K562 (cell line): ENCODE measurements around the gene ACACB. TPM values are rescaled to one million over a fixed set of nuclear protein-coding genes. Genes with fewer than 3 reads are reported as not detected.

ENCODE experiments used
- ATAC-seq: fragments of 200-7000 bp; cut with Tn5 transposase; 3 replicates; pipeline ENCODE4 v1.9.1; 2020; ENCODE audit warnings: moderate library complexity
- BruUV-seq: library from RNA; stranded (reverse); fragments of 400-500 nt; replicated peaks from 2 replicates; lab custom pipeline; 2021; lab: Mats Ljungman, UMichigan
- CTCF ChIA-PET: fragments of 300-600 bp; formaldehyde crosslinking; extraction: SDS; loops from one replicate; lab custom pipeline; 2021; ENCODE audit warnings: low intra/inter-chr PET ratio; lab: Yijun Ruan, JAX
- POLR2A ChIA-PET: fragments of 300-600, 350-650 bp; sonication (Branson Sonifier 250); formaldehyde crosslinking; extraction: SDS; loops from one replicate; lab custom pipeline; 2021; ENCODE audit warnings: antibody characterized with exemption, inconsistent platforms; lab: Yijun Ruan, JAX
- DNase-seq, 4 experiments: peaks; one replicate each; pipeline versions ENCODE4 v3.0.0 to v3.0.0-alpha.2; 2011 to 2018; ENCODE audit warnings: low spot score in 3 of 4, mixed read lengths in 3 of 4; ENCODE audit errors: extremely low read depth in 1 of 4
- FAIRE-seq: peaks from 2 replicates; lab custom pipeline; 2011; peaks lifted over from hg19 to GRCh38; lab: Jason Lieb, UNC
- H2AFZ ChIP-seq: 2 replicates; pipeline ENCODE4 v1.6.0; 2011; ENCODE audit warnings: low read depth, low read length, control low read depth, inconsistent platforms
- H3K27ac ChIP-seq: fragments of 200-600 bp; 3 replicates; pipeline ENCODE4 v1.8.0; 2011; ENCODE audit warnings: low read depth, mild to moderate bottlenecking, control low read depth, inconsistent platforms, low read length, moderate library complexity, mixed read lengths; ENCODE audit errors: extremely low read depth
- H3K27me3 ChIP-seq, 2 experiments: fragments of 300-600 bp in 1 of 2; 2 replicates in 1 of 2; 3 replicates in 1 of 2; pipeline versions ENCODE4 v1.6.0 to v1.8.0; 2011; ENCODE audit warnings: inconsistent platforms in 2 of 2, low read length in 2 of 2, mild to moderate bottlenecking in 1 of 2, mixed read lengths in 1 of 2, moderate library complexity in 1 of 2; ENCODE audit not compliant: control insufficient read depth in 2 of 2, insufficient read depth in 2 of 2
- H3K36me3 ChIP-seq: fragments of 300-600 bp; 3 replicates; pipeline ENCODE4 v1.8.0; 2011; ENCODE audit warnings: mild to moderate bottlenecking, low read length, inconsistent platforms; ENCODE audit not compliant: control insufficient read depth, insufficient read depth
- H3K4me1 ChIP-seq, 2 experiments: fragments of 200-600 bp in 1 of 2; replicated peaks in 1 of 2; 2 replicates in 1 of 2; 3 replicates in 1 of 2; pipeline versions ENCODE4 v1.5.1 to v1.8.0; 2011; ENCODE audit warnings: inconsistent platforms in 2 of 2, low read length in 2 of 2, mild to moderate bottlenecking in 1 of 2, mixed read lengths in 1 of 2, moderate library complexity in 1 of 2; ENCODE audit not compliant: control insufficient read depth in 2 of 2, insufficient read depth in 2 of 2
- H3K4me2 ChIP-seq: 2 replicates; pipeline ENCODE4 v1.6.1; 2011; ENCODE audit warnings: low read length, control low read depth, inconsistent platforms, mixed read lengths; ENCODE audit not compliant: insufficient read depth
- H3K4me3 ChIP-seq: fragments of 200-600 bp; sonication (generic), shearing (Covaris generic); 2 replicates; pipeline ENCODE4 v1.5.1; 2016; ENCODE audit warnings: control low read depth, inconsistent platforms
- H3K79me2 ChIP-seq: fragments of 200-600 bp; 3 replicates; pipeline ENCODE4 v1.8.0; 2011; ENCODE audit warnings: low read length, inconsistent platforms; ENCODE audit not compliant: control insufficient read depth, insufficient read depth
- H3K9ac ChIP-seq, 2 experiments: 2 replicates each; pipeline versions ENCODE4 v1.6.0 to v1.6.1; 2011; ENCODE audit warnings: low read depth in 2 of 2, low read length in 2 of 2, control low read depth in 1 of 2, inconsistent platforms in 1 of 2, mild to moderate bottlenecking in 1 of 2, mixed read lengths in 1 of 2; ENCODE audit not compliant: insufficient read depth in 1 of 2
- H3K9me1 ChIP-seq: one replicate; pipeline ENCODE4 v1.6.0; 2011; ENCODE audit warnings: inconsistent platforms, mild to moderate bottlenecking, low read length, moderate library complexity; ENCODE audit not compliant: control insufficient read depth, insufficient read depth
- H3K9me3 ChIP-seq: replicated peaks from 2 replicates; pipeline ENCODE4 v1.5.1; 2011; ENCODE audit warnings: low read depth, low read length, inconsistent platforms; ENCODE audit not compliant: control insufficient read depth, insufficient read depth
- H4K20me1 ChIP-seq: replicated peaks from 2 replicates; pipeline ENCODE4 v1.6.1; 2011; ENCODE audit warnings: low read length, inconsistent platforms, mixed read lengths; ENCODE audit not compliant: control insufficient read depth, insufficient read depth
- CEBPZ ChIP-seq: fragments of 150-350 bp; IDR thresholded peaks from 2 replicates; pipeline ENCODE4 v1.6.1; 2014; ENCODE audit warnings: low read depth, mild to moderate bottlenecking, low read length, borderline replicate concordance
- HNRNPH1 ChIP-seq: fragments of 200-400 bp; formaldehyde crosslinking; optimal IDR thresholded peaks from 2 replicates; pipeline ENCODE3; 2017; ENCODE audit warnings: low read depth, mild to moderate bottlenecking, low read length, moderate library complexity
- NBN ChIP-seq: fragments of 450-650 bp; IDR thresholded peaks from 2 replicates; pipeline ENCODE4 v1.6.1; 2016; ENCODE audit warnings: low read depth, mild to moderate bottlenecking
- NR2C1 ChIP-seq, 2 experiments: fragments of 450-650 bp; IDR thresholded peaks; 2 replicates each; pipeline ENCODE4 v1.6.1; 2017; ENCODE audit warnings: mild to moderate bottlenecking in 2 of 2, antibody characterized with exemption in 1 of 2, inconsistent platforms in 1 of 2, missing compliant biosample characterization in 1 of 2, missing genetic modification characterization in 1 of 2
- TFAM ChIP-seq: fragments of 250-450 bp; sonication (Bioruptor Pico); conservative IDR thresholded peaks from 2 replicates; pipeline ENCODE4 v1.5.0; 2021; ENCODE audit warnings: mild to moderate bottlenecking, moderate library complexity
- TOE1 ChIP-seq, 2 experiments: fragments of 450-650 bp in 1 of 2; sonication (generic) in 1 of 2; formaldehyde crosslinking in 1 of 2; IDR thresholded peaks; 2 replicates each; pipeline versions ENCODE4 v1.7.1 to v1.8.0; 2016 to 2022; ENCODE audit warnings: borderline replicate concordance in 2 of 2, mild to moderate bottlenecking in 2 of 2, antibody characterized with exemption in 1 of 2, inconsistent platforms in 1 of 2, low read depth in 1 of 2, missing genetic modification reagents in 1 of 2, moderate library complexity in 1 of 2
- ZFP1 ChIP-seq: fragments of 450-650 bp; formaldehyde crosslinking; IDR thresholded peaks from 2 replicates; pipeline ENCODE4 v1.4.0; 2020; ENCODE audit warnings: mild to moderate bottlenecking, mixed read lengths
- ZNF124 ChIP-seq: sonication (generic); formaldehyde crosslinking; IDR thresholded peaks from 2 replicates; pipeline ENCODE4 v1.8.1; 2022; ENCODE audit warnings: missing genetic modification reagents
- whole genome bisulfite sequencing: fragments of 100-300 bp; shearing (Covaris generic); methylation state at CpG from one replicate; pipeline ENCODE4 v1.1.6; 2016; ENCODE audit warnings: low coverage, mixed read lengths; ENCODE audit not compliant: insufficient coverage; ENCODE audit errors: missing lambda C conversion rate; 5-methylcytosine and 5-hydroxymethylcytosine counted together
- in situ Hi-C: fragments of 300-500 bp; cut with MboI; formaldehyde crosslinking; loops from 4 replicates; pipeline ENCODE4 v1.15.0; 2018; ENCODE audit warnings: inconsistent platforms, mixed read lengths
- intact Hi-C: fragments of 100-400 bp; cut with micrococcal nuclease; formaldehyde crosslinking; loops from 2 replicates; pipeline ENCODE4 v1.14.2; 2022
- polyA plus RNA-seq, 8 experiments: library from polyadenylated mRNA; depleted of rRNA in 4 of 8; stranded (reverse) in 5 of 8; unstranded in 3 of 8; fragments of >200 nt; fragmentation: Nextera tagmentation in 2 of 8; fragmentation: Illumina TruSeq in 1 of 8; extraction: Ambion mirVana in 2 of 8; extraction: Trizol in 1 of 8; gene quantifications; 2 replicates each; pipeline versions ENCODE4 v1.2.1 to v1.2.3, GENCODE V29; 2011 to 2014; ENCODE audit warnings: inconsistent platforms in 1 of 8, missing spikeins in 1 of 8
- total RNA-seq, 7 experiments: library from RNA; depleted of rRNA in 6 of 7; stranded (reverse); fragments of >200 nt in 6 of 7; fragmentation: Illumina TruSeq in 2 of 7; extraction: Trizol in 2 of 7; gene quantifications; 2 replicates each; pipeline versions ENCODE4 v1.2.1 to v1.2.3, GENCODE V29; 2011 to 2021; ENCODE audit warnings: low replicate concordance in 1 of 7

The ACACB gene
- total and polyA plus RNA-seq, 9 of the 15 experiments (the other 6 are each of a cell fraction or from before 2014, with no cell fraction given) = 0.10 to 2.5 (median 0.83) TPM

- TF ChIP-seq TOE1 (IDR thresholded peaks at IDR 0.05; ENCODE audit: borderline replicate concordance) (no peak), TOE1 (CRISPR knock-in tag; IDR thresholded peaks at IDR 0.05; ENCODE audit: borderline replicate concordance, low read depth) (no peak), NR2C1 (IDR thresholded peaks at IDR 0.05) (no peak), NR2C1 (tag; IDR thresholded peaks at IDR 0.05) (no peak), HNRNPH1 (no peak), TFAM (CRISPR knock-in tag) (no peak)
Measured at GRCh38 chr12:109222496-109222895, 106.1 kb downstream of the ACACB start (continued).

GRCh38 chr12:109223211-109223610 is 106.8 kb downstream of the ACACB start:
- CTCF ChIA-PET = no interaction called here
- 35% methylated on average over 10 of the region's 10 CpGs for WGBS
- no peak for TF ChIP-seq ZNF124
- TF ChIP-seq ZFP1 (CRISPR knock-in tag) = no peak
- no peak for TF ChIP-seq CEBPZ
- no peak for TF ChIP-seq NBN

More at GRCh38 chr12:109223211-109223610, 106.8 kb downstream of the ACACB start:
- no peak overlapping the region for H3K27ac ChIP-seq
- no peak for DNase-seq
- H3K9me1 ChIP-seq = no peaks in the 10 kb centered on the region
- H4K20me1 ChIP-seq = no peaks in the 10 kb centered on the region; the same call in 1 of the 2 replicates
- peaks cover 0 to 6% of the 10 kb centered on the region in 2 experiments; a peak in 1 of 5 replicates for H3K4me1 ChIP-seq
- no peak for FAIRE-seq
- H3K79me2 ChIP-seq = no peaks in the 10 kb centered on the region
- POLR2A ChIA-PET = interaction anchor here (0.9 kb wide), 1 partner anchor 14 kb away, joined by 3 read pairs; no protein-coding TSS in a partner anchor
- no peak overlapping the region for H3K4me2 ChIP-seq
- intact Hi-C loops (no loop called here), in situ Hi-C loops (no loop called here)
- H3K4me3 ChIP-seq = no peak overlapping the region
- no peak for ATAC-seq
- peaks cover 6 to 41% of the 10 kb centered on the region in 2 experiments for H3K27me3 ChIP-seq
- no TSS peak for BruUV-seq
- no peak overlapping the region for H3K9ac ChIP-seq
- no peak overlapping the region for H2AFZ ChIP-seq
- no peaks in the 10 kb centered on the region for H3K36me3 ChIP-seq
- H3K9me3 ChIP-seq = no peaks in the 10 kb centered on the region
